GM18858 (cell line): ENCODE data around the gene CAPN2.

Source experiments
- ATAC-seq: cut with Tn5 transposase; IDR thresholded peaks from one replicate; pipeline ENCODE4 v1.9.1; 2021; ENCODE audit not compliant: unreplicated experiment

Gene CAPN2

DNA sequence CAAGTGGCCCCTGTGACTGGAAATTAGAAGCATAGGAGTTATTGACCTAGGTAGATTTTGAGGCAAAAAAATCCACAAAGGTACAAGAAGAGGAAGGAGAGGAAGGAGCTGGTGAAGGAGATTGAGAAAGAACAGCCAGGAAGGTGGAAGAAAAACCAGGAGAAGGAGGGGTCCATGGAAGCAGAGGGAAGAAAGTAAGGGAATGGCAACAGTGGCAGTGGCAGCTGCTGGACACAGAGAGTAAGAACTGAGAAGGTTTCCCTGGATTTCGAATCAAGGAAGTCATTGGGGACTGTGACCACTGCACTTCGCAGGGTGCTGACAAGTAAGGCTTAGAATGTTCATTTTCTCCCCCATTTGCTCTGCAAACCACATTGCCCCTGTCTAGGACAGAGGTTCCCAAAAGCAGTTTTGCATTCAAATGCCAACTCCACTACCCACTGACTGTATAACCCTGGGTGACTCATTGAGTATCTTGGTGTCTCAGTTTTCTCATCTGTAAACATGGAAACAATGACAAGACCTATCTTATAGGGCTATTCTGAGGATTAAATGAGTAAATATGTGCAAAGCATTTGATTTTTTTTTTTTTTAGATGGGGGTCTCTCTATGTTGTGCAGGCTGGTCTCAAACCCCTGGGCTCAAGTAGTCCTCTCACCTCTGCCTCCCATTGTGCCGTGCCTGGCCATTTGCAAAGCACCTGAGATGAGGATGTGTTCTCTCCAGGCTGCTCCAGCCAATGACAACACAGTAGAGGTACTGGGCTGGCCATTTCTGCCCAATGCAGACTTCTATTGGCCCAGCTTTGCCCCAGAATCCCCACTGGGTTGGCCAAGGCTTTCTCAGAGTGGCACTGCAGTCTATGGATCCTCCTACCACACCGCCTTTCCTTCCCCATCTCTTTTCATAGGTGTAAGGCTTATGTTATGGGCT lies 9.3 kb upstream of the CAPN2 start:
- no peak for ATAC-seq

- ATAC-seq, result no peak
Observed at GRCh38 chr1:223703668-223704013, 8.7 kb upstream of the CAPN2 start.

DNA sequence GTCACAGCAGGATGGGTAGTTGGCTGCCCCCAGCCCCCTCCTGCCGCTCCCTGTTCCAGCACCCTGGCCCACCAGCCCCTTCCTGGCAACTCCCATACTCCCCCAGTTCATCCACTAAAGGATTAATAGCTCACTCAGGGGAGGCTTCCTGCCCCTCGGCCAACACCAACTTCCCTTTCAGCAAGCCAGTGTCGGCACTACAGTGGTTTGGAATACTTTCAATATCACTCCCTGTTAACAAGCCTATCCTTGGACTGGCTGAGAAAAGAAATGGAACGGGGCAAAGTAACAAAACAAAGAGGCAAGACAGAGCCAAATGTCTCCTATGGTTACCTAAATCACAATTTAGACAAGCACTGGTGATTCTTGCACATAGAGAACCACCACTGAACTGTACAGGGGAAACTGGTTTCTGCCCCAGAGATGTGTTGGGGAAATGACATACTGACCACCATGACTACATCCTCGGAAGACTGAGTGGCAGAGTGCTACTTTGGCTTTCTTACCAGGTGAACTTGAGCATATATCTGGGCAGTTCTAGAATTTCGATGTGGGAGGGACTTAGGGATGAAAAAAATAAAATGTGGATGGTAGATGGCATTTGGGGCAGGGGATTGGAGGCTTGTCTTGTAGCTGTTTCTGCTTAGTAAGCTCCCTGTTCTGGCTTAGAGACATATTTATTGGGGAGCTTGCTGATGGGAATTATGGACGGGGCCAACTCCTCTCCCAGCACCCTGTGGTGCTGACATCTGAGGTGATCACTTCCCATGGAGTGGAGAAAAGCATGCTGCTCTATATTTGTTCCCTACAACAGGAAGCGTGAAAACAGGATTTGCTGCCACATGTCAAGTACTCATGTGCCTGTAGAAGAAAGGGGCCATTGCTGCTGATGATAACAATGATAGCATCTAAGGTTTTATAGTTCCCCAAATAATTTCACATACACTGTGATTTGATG lies 7.1 kb upstream of the CAPN2 start:
- no peak for ATAC-seq

DNA sequence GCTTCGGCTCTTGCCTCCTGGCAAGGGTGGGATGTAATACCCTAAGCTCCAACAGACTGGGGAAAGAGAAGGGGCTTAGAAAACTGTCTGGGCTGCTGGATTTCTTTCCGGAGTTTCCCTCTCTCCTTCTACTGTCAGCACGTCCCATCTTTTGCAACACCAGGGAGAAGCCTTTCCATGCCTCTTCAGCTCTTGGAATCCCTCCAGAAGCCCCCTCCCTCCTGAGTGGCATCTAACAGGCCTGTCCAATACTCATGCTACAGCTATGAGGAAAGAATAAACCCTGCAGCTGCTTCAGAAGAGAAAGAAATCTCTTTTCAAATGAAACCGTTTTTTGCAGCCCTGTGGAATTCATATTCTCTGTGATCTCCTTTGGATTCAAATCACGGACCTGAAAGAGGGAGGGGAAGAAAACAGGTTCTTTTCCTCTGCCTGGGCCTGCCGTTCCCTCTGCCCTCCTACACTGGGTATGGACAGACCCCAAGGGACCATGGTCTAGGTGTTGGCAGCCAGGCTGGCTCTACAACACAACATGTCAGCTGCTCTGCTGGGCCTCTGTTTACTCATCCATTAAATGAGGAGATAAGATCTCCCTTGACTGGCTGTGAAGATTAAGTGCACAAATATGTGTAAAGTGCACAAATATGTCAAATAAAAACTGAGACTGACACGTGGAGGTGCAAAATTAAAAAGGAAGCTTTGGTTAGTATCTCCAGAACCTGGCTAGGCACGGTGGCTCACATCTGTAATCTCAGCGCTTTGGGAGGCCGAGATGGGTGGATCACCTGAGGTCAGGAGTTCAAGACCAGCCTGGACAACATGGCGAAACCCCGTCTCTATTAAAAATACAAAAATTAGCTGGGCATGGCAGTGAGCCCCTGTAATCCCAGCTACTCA lies 6.0 kb upstream of the CAPN2 start:
- no peak for ATAC-seq

DNA sequence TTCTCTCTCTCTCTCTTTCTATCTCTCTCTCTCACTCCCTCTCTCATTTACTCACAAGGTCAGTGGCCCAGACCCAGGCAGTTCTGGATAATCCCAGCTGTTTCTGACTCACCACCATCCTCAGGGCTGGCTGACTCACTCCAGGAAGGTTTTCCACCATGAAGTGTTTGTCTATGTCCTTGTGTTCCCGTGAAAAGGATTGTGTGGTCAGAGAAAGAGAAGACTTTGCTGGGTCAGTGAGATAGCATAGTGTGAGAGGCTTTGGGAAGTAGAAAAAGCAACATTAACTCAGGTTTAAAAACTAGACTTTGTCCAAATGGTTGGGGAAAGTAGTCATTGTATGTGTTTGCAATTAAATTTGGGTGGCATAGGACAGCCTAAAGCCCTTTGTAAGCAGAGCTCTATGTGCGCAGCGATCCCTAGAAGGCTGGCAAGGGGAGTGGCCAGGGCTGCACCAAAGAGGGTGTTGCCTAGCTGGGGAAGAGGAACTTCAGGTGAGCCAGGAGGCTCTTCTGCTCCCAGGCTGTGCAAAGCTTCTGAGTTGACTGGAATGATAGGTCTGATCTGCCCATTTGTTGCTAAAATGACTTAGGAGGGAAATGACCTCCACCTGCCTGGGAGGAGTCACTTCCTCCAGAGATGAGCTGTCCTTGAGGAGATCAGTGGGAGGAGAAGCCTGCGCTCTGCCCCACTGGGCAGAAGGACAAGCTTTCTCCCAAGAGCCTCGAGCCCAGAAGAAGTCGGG lies 4.9 kb upstream of the CAPN2 start:
- no peak for ATAC-seq

- ATAC-seq, result no peak
Observed at GRCh38 chr1:223708001-223708359, 4.4 kb upstream of the CAPN2 start.

- ATAC-seq, result no peak
Observed at GRCh38 chr1:223708651-223709268, 3.6 kb upstream of the CAPN2 start.

DNA sequence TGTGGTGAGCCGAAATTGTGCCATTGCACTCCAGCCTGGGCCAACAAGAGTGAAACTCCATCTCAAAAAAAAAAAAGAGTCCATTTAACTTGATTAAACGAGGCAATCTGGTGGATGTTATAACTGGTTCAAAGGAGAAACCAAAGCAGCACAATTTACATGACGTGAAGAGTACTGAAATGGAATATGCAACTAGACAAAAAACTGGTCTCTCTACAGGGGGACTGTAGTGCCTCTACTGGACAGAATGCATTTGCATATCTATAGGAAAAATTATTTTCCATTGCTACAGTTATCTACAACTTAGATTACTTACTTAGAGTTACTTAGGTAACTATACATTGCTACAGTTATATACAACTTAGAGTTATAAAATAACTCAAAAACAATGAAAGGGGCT lies 2.7 kb upstream of the CAPN2 start:
- no peak for ATAC-seq

DNA sequence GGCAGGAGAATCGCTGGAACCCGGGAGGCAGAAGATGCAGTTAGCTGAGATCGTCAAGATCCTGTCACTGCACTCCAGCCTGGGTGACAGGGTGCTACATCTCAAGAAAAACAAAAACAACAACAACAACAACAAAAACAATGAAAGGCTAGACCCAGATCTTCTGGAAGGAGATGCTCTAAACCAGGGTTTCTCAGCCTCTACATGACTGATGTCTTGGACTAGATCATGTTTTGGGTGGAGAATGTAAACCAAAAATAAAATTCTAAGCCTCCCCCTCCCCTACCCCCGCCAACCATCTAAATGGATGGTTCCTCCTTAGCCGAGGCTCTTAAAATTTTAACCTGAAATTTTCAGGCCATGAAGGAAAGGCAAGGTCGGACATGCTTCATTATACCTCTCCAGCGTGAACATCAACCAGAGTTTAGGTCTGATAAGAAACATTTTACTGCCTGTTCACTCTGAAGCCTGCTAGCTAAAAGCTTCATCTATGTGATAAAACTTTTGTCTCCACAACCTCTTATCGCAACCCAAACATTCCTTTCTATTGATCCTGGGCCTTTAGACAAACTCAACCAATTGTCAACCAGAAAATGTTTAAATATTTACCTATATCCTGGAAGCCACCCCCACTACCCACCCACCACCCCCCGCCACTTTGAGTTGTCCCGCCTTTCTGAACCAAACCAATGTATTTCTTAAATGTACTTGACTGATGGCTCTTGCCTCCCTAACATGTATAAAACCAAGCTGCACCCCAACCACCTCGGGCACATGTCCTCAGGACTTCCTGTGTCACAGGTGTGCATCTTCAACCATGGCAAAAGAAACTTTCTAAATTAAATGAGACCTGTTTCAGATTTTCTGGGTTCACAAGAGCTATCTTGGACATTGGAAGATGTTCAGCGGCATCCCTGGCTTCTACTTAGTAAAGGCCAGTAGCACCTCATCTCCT lies 1.9 kb upstream of the CAPN2 start:
- no peak for ATAC-seq

DNA sequence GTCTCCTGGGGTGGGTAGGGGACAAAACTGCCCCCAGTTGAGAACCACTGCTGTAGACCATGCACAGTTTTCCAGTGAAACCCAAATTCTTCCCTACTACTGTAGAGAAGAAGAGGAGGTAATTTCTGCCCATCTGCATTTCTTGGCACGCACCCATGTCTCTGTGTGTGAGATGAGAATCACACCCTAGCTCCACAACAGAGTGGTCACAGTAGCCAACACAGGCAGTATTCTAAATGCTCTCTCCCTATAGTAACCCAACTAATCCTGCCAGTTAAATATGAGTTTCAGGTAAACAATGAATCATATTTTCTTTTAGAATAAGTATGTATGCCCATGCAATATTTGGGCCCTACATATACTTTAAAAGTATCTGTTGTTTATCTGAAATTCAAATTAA lies 1.2 kb upstream of the CAPN2 start:
- no peak for ATAC-seq

DNA sequence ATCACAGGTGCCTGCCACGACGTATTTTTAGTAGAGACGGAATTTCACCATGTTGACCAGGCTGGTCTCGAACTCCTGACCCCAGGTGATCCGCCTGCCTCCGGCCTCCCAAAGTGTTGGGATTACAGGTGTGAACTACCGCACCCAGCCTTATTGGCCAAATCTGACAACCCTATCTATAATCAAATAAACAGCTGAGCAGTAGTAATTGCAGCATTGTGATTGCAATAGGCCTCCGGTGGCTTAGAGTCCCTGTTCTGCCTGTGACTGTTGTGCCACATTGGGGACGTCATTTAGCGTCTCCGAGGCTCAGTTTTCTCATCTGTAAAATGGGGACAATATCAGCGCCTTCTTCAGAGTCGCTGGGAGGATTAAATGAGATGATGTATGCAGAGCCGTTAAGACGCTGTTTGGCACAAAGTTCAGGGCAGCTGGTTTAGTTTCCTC lies 569 bp upstream of the CAPN2 start:
- ATAC-seq, result no peak

DNA sequence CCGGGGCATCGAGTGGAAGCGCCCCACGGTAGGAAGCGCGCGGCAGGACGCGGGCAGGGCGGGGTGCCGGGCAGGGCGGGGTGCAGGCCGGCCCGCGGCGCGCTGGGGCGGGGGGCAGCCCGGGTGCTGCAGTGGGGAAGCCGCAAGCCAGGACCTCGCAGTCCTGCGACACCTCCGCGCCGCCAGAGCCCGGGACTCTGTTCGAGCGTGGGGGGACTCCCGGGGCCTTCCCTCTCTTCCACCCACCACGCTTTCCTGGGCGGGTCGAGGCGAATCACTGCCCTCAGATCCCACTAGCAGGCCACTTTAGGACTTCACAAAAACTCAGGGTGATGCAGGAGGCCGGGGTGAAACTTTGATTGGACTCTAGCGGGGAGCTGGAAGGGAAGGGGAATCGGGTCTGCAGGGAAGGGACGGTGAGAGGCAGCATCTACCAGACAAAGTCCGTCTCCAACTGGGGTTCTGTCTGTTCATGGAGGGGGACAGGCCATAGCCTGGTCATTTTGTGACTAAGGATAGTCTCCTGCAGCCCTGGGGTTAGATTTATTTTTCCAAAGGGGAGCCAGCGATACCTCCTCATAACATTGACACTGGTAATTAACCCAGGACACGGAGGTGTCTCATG lies 623 bp downstream of the CAPN2 start:
- ATAC-seq, result no peak

- ATAC-seq, result no peak
Observed at GRCh38 chr1:223713546-223714420, 1.4 kb downstream of the CAPN2 start.

GRCh38 chr1:223714421-223714724 lies 2.0 kb downstream of the CAPN2 start:
- ATAC-seq, result no peak

DNA sequence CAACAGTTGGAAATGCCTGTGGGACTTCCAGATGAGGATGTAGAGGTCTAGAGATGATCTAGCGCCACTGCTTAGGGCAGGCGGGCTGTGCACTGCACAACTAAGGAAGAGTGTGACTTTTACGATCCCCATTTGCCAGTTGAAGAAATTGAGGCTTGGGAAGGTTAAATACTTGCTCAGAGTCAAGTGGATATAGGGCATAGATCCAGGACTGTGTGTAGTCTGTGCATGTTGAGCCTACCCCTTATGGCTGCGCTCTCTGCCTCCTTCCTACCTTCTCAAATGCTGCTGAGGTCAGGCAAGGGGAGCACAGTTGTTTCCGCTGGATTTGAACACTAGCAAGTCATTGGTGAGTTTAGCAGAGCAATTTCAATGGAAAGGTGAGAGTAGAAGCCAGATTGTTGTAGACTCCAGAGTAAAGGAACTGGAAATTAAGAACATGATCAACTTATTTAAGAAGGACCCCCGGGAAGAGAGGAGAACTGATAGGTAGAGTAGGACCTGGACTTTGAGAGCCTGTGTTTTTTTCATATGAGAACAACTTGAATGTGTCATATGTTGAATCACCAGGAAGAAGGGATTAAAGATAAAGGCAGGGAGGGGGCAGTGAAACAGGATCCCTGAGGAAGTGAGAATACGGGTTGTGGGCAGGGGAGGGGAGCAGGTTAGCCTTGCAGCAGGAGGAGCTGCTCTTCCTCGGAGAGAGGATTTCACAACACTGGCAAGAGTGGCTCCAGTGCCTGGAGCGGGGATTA lies 2.7 kb downstream of the CAPN2 start:
- no peak for ATAC-seq

GRCh38 chr1:223715604-223716172 lies 3.3 kb downstream of the CAPN2 start:
- ATAC-seq, result no peak
